Central memory CD4-positive, alpha-beta T cell (primary cell): ENCODE measurements around the gene DNASE2B.

Experiments
- DNase-seq: peaks from one replicate; pipeline ENCODE4 v3.0.0; 2022

Gene DNASE2B

DNA sequence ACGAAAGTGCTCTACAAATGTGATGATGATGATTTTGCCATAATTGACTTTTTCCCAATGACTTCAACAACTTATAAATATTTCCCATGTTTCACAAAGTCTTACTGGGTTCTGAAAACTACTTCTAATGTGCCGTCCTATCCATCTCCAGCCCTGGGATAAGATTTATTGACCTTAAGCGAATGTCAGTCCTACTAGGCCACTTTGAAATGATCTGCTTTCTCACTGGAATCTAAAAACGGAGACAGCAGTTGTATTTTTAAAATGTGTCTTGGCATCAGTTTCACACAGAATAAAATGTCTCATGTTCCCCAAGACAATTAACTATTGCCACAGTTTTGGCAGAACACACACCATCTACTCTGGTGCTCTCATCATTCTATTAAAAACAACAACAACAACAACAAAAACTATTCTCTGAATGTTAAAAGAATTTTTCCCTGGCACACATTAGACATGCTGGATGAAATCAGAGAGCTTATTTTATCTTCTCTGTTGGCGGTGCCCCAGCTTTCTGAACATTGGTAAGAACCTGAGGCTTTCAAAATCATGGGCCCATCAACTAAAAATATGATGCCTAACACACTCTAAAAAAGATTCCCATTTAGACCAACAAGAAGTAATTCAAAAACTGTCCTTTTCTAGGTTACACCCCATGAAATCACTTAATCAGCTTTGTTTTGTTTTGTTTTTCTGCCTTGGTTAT, 23.1 kb upstream of the DNASE2B start:
- DNase-seq, result no peak

DNA sequence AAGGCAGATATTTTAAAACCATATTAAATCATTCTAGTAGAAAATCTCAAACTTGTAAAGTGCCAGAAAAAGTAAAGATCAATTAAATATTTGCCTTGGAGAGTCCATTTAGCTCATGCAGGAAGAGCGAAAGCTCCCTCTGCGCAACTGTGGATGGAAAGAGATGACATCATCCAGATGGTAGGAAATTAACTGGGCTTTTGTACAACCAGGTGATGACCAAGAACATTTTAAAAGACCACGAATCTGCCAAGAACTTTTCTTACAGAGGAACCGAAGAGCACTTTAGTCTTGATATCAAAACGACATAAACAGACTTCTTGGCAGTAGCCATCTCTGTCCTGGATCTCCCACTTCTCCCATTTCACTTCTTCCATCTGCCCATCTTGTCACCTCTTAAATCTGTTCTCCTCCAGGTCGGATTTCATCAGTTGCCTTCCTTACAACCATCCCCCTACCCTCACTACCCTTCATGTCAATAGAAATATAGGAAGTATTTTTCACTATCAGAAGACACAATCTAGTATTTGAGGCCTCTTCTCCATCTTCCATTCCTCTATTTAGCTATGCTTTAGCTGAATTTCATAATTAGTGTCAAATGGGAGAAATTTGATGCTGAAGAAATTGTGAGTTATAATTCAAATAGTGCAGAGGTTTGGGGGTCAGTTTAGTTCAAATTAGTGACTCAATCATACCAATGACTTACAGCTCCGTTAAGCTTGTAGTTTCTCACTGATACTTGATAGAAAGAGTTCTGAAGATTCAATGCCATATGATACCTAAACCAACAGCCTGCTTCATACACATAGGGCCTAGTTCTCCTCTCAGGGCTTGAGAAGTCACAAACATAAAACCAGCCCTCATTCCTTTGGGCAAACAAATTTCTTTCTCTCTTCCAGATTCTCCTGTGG, 22.0 kb upstream of the DNASE2B start:
- DNase-seq, result no peak

DNA sequence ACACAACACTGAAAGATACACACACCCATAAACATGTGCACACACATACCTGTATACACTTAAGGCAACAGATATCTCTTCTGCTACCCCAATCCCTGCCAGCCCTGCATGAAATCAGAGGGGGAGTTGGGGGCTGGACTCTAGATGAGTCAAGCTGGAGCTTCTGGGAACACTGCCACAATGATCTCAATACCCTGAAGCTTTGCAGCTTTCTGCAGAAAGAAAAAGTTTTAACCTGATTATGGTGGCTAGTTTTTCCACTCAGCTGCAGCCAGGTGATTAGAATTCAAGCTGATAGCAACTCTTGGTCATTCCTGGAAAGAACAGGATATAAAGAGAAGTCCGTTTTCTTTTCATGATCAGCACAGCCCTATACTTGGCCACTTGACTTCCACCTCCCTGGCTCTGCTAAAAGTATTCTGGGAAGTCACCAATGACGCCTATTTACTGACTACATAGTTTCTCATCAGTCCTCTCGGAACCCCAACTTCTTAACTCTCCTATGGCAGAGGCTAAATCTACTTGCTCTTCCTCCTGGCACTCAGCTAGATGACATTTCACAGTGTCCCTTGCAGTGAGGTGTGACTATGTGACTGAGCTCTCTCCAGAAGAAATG, 20.7 kb upstream of the DNASE2B start:
- no peak for DNase-seq

DNA sequence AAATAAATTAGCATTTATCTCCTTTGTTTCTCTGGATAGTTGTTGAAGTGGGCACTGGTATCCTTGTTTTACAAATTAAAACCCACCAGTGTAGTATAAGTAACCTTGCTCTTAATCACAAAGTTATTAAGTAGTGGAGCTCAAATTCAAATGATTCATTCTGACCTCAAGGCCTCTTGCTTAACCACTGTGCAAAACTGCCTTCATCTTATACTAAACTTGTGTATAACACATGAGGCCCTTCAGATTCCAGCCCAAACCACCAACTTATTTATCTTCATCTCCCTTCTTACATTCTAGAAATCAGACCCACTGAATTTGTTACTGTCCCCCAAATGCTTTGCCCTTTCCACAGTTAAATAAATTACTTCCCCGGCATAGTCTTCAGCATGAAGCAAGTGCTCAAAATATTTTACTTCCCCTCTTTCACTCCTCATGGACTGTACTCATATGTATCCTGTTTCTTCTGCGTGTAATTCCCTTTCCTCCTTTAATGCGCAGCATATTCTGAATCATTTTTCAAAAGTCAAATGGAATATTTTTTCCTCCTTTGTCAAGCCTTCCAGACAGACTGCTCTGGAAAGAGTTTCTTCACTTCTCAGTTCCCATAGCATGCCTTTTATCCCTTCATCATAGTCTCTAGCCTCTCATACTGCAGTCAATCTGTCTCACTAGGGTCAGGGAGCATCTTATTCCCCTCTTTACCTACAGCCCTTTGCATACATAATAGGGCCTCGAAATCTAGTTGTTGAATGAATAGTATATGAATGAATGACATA, 19.0 kb upstream of the DNASE2B start:
- DNase-seq, result no peak

DNA sequence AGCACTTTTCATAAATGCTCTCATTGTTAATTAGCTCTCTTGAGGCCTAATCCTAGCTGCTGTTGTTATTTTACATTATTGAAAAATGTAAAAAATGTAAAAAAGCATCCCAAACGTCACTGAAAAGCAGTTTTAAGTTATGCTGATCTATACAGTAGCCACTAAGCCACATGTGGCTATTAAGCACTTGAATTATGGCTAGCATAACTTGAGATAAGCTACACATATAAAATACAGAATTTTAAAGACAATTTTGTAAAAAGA, 18.4 kb upstream of the DNASE2B start:
- DNase-seq, result no peak

DNA sequence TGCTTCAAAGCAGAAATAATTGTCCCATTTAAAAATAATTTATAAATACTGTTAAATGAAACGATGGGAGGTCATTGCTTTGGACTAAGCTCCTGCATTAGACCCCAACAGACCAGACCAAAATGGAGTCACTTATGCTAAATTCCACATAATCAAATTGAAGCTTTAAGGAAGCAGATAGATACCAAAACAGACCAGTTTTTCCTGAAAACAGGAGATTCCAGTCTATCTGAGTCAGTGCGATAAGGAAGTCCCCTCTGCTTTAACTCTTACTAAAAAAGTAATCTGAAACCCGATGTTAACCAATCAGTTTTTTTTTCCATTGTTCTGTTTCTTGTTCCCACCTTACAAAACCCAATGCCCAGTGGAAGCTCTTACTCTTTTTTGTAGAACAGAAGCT, 16.2 kb upstream of the DNASE2B start:
- DNase-seq, result no peak

DNA sequence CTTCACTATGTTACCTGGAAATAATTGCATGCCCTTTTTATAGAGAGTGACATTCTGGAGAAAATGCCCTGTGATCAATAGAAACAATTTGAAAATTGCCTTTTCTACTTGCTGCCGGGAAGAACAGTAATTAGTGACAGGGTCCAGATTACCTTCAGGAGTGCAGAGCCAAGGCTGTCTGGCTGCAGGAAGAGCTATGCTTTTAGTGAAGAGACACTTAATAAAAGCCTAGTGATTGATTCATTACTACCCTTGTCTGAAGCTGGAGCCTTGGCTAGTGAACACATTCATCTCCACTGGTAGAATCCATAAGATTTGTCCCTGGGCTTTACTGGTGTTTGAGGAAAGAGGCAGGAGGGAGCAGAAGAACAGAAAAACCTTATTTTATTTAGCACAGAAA, 12.9 kb upstream of the DNASE2B start:
- no peak for DNase-seq

DNA sequence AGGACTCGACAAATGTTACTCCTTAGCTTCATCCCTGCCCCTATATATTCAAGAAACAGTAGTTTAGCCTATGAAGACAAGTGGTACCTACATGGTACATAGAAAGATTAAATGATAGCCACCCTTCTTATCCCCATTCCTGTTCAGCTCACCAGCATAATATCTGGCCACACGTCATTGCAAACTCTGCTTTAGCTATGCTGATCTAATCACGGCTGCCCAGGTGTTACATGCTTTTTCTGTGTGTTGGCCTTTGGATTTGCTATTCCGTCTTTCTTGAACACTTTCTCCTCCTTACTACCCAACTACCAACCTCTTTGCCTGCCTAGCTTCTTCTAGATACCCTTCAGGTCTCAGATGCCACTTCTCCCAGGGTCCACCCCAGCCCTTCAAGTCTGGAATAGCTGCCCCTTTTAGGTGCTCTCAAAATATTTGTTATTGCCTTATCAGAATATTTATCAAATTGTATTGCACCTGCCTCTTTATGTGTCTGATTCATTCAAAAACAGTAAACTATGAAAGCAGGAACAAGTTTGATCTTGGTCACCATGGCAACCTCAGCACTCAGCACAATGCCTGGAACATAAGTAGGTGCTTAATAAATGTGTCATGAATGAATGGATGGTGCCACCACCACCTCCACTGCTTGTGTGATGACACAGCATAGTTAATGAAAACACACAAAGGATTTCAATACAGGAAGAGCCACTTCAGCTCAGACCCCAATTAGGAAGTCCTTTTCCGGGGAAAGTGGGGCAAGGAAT, 11.4 kb upstream of the DNASE2B start:
- no peak for DNase-seq

DNA sequence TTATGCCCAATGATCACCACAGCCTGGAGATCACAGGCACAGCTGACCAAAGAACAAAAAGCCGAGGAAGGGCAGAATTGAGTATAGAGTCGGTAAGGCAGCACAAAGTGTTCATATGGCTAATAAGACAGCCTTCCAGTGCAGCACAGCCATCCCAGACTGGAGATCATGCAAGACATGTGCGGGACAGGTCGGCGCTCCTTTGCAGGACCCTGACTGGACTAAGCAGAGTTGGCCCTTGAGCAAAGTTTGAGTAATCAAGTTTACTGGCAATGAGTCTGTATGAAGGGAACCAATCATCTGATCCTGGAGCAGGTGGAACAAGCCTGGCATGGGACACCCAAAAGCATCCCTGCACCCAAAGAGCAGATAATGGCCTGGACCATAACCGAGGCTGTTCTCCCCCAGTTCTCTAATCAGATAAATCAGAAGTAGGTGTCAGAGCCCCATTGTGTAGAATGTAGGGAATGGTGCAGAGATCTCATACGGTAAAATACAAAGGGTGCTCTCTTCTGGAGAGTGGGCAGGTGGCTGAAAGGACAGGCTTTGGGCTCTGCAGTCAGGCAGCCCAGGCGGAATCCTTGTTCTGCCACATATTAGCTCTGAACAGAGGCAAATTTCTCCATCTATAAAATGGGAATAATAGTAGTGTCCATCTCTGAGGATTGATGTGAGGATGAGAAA, 10.7 kb upstream of the DNASE2B start:
- no peak for DNase-seq

DNA sequence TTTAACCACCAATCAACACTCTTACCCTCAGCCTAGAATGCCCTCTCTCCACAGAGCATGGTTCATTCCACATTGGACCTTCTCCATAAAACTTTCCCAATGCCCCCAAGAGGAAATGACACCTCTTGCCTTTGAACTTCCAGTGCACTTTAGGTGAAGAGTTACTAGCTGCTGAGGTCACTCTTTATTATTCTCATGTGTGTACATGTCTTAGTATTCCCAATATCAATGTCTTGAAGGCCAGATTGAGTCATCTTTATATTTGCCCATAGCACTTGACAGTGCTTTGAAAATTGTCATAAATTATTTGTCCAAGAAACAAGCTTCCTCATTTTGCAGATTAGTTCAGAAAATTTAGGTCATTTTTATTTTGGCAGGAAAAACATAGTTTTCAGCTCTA, 8.1 kb upstream of the DNASE2B start:
- no peak for DNase-seq

DNA sequence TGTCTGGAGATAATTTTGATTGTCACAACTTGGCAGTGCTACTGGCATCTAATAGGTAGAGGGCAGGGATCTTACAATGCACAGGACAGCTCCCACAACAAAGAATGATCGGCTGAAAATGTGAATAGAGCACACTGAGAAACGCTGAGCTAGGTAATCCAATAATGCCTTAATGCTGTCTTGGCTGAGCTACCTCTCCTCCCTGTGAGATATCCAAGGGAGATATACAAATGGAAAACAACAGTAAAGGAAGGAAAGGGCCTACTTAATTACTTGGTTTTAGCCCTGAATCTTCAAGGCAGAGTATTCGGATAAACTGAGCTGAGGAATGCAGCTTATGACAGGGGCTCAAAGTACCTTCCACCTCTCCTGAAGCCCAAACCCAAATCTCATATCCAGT, 2.9 kb downstream of the DNASE2B start:
- no peak for DNase-seq

DNA sequence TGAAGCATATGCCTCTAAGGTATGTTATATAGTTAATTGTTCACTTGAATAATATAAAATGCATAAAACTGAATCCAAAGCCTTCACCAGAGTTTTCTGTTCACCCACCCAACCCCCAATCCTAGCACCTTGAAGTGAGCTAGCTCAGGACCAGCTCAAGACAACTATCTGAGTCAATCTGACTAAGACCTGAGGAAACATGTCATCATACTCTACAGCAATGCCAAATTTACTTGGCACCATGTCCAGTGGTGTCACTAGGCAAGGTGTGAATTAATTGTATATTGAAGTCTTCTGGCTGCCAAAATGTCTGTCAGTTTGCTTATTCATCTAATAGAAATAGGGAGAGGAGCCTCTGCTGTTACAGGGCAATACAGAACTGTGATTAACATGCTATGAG, 3.8 kb downstream of the DNASE2B start:
- DNase-seq, result no peak

DNA sequence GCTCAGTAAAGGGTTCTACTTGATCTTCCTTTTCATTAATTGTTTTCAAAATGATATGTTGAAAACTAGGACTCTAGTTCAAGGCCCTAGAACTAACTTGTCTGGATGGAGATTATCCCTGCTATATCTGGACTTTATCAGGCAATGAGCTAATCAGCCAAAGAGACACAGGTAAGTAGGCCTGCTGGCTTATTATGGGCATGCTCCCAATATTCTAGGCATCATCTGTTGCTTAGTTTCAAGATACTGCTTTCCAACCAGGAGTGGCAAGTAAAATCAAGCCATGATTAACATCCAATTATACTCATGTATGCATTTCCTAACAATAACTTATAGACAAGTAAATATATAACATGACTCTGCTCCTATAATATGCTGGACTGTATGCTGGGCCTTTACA, 4.2 kb downstream of the DNASE2B start:
- DNase-seq, result no peak

DNA sequence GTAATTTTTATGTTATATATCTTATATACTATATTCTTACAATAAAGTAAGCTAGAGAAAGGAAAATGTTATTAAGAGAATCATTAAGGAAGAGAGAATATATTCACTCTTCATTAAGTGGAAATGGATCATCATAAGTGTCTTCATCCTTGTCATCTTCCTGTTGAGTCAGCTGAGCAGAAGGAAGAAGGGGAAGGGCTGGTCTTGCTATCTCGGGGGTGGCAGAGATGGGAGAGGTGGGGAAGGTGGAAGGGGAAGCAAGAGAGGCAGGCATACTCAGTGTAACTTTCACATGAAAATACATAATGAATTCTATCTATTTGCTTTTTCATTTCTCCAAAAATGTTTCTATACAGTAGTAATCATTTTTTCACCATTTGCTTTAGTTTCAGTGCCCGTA, 5.1 kb downstream of the DNASE2B start:
- no peak for DNase-seq

DNA sequence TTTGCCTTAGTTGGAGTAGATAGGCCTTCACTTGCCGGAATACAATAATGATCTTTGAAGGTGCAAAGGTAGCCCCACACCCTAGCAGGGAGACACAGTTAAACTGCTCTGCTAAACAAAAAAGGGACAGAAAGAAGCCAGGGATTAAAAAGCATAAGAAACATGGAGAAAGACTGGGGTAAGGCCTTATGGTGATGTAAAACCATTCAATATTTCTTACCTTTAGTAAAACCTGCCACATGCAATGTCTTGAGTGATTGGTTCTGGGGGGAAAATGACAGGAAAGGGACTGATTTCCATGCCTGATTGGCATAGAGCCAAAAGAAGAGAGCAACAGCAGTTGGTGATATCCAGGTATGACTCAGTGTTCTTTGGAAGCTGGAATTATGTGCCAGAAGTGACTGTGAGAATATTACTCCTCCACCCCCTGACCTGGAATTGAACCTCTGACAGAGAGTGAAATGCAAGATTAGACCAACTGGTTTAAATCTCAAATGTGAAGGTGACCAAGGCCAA, 8.1 kb downstream of the DNASE2B start:
- DNase-seq, result no peak

DNA sequence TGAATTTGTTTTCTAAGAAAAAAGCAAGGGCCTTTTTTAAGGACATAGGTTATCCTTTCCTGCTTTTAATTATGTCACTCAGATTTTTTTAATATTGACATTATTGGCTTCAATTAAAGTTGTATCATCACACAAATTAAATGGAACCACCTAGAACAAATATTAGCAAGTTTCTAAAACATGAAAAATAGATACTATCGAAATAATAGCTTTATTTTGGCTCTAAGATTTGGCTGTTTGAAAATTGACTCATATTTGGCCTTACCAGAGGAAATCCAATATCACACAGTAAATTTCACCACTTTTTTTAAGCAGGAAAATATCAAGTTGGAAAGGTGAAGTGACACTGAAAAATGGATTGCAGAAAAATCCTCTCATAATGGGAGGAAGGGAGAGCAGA, 9.2 kb downstream of the DNASE2B start:
- DNase-seq, result no peak

DNA sequence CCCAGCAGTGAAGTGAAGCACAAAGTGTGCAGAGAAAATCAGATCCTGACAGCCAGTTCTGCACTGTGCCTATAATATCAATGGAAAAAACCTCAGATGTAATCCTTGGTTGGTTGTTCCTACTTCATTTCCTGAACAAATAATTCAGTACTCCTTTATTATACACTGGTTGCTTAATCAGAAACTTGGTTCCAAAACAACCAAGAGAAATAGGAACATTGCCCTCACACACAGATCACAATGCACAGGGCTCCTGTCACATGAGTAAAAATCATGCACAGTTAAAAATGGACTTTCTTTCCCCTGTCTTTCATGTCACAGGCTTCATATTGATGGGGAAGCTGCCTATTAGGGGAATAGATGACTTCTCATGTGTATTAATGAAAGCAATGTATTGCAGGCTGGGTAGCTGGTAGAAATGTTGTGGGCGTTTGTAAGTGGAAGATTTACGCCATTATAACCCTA, 9.7 kb downstream of the DNASE2B start:
- no peak for DNase-seq

DNA sequence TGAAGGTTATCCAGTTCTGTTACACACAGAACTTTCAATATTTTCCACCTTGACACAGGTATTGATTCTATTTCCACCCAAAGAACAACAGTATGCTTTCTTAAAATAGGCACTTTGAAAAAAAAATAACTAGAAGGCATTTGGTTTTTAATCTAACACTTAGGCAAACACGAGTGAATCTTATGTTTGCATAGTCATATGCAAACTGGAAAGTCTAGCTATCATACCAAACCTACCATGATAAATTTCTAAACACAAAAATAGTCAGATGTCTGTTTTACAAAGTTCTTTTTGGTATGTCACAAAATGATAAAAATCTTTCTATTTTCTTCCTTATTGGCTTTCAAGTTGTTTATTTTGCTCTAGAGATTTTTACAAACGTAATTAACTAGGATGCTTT, 11.6 kb downstream of the DNASE2B start:
- DNase-seq, result no peak

DNA sequence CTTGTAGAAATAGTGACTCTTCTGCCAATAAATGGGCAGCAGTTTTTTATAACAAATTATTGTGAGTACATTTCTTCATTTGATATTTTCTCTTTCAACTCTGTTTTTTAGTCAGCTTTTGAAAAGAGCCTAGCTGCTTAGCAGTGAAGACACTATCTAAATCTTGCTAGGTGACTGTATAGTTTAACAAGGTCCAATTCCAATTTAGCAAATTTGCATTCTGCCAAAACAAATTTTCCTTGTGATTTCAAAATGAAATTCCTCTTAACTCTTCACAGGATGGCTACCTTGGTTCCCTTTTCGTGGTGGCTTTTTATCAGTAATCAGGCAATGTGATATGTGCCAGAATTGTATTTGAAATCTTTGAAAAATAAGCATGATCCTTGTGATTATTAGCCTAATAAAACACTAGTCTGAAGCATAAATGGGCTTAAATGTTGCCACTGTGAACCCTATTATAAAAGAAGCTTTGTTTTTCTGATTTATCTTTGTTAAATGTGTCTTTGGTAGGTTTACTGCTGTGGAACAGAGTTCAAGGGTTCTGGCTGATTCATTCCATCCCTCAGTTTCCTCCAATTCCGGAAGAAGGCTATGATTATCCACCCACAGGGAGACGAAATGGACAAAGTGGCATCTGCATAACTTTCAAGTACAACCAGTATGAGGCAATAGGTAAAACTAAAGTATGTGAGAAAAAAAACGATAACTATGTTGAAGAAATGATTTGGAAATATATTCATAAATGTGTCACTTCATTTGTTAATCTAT, 12.2 kb downstream of the DNASE2B start:
- no peak for DNase-seq

DNA sequence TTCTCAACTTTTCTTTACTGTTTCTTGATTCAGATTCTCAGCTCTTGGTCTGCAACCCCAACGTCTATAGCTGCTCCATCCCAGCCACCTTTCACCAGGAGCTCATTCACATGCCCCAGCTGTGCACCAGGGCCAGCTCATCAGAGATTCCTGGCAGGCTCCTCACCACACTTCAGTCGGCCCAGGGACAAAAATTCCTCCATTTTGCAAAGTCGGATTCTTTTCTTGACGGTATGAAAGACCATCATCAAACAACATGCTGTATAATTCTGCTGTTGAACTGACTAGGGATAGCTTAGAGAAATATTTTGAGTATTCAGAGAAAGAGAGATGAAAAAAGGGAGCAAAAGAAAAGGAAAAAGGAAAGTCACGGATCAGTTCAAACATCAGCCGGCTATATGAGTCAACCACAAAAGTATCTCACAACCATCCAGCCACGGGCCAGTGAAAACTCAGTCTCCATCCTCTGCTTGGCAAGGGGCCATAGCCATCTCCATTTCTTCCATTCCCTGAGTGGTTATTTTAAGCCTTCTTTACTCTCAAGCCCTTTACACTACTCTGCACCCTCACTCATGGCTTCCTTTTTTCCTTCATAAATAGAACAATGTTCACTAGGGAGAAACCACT, 14.1 kb downstream of the DNASE2B start:
- no peak for DNase-seq
